NCI-H2107 treated with DMSO at 0.1 percent for 48 hours (cell line): Measurements from ENCODE around the gene SLC46A1.

ENCODE experiments used
- DNase-seq: peaks from one replicate; lab custom pipeline; 2025; ENCODE audit not compliant: unreplicated experiment; lab: John Stamatoyannopoulos, UW

SLC46A1 gene

GRCh38 chr17:28363186-28363585 lies 42.8 kb downstream of the SLC46A1 start:
- DNase-seq, result no peak

GRCh38 chr17:28357901-28358197 lies 48.2 kb downstream of the SLC46A1 start:
- DNase-seq, result no peak

- DNase-seq, result peak; percentile 73
Observed at GRCh38 chr17:28357061-28357900, 48.7 kb downstream of the SLC46A1 start, which contains the start of gene POLDIP2. POLDIP2 (minus strand) TSS chr17:28357527; CDS start chr17:28357448, 79 bp downstream.

DNA sequence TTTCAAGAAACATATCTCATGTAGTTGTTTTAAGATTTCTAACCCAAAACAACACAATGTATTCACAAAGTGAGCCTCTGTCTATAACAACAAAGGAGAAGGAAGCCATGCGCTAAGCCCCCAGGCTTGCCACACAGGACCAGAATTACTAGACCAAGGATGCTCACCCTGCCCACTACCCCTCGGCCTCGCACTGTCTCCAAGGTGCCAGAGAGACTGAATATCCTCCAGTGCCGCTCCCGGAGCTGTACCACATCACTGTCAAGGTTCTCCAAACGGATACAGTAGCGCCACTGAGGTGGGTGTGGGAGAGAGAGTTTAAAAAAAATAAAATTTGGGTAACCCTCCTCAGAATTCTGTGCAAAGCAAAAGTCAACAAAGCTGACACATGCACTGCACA lies 55.7 kb downstream of the SLC46A1 start:
- no peak for DNase-seq

GRCh38 chr17:28348979-28349378 lies 57.0 kb downstream of the SLC46A1 start:
- no peak for DNase-seq

DNA sequence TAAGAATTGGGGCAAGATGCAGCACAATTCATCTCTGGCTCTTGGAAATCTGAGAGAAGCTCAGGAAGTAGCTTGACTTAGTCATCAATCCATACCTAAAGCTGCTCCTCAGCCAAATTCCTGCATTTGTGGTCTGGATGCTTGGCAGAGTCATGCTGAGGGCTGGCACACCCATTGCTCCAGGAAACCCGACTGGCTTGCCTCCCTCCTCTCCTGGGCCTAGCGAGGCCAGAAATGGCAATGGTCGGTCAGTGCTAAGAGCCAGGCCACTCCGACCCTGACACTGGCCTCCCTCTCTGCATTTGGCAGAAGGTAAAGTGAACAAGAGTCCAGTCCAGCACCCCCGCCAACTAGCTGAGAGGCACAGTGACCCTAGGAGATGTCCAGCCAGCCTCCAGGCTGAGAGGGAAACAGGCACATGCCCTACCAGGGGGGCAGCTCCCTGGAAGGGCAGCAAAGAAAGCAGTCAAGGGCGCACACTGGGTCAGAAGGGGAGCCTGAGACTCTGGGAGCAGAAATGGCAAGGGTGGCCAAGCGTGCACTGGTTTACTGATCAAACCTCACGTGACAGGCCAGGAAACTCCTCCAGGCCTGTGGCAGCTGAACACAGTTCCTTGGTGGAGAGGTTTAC lies 58.6 kb downstream of the SLC46A1 start:
- DNase-seq, result no peak

- no peak for DNase-seq
Observed at GRCh38 chr17:28346746-28347246, 59.2 kb downstream of the SLC46A1 start.

- DNase-seq, result no peak
Observed at GRCh38 chr17:28346199-28346580, 59.8 kb downstream of the SLC46A1 start.

- DNase-seq, result peak; percentile 24
Observed at GRCh38 chr17:28345419-28346198, 60.4 kb downstream of the SLC46A1 start.
